ENCODE data around the gene RPS17. TPM values are rescaled to one million over a fixed set of nuclear protein-coding genes. Genes with fewer than 3 reads are reported as not detected.

The RPS17 gene
- polyA plus RNA-seq, 1 donor (not counting 4 experiments of a cell fraction or from before 2014, with no cell fraction given) = 4,320 TPM

DNA sequence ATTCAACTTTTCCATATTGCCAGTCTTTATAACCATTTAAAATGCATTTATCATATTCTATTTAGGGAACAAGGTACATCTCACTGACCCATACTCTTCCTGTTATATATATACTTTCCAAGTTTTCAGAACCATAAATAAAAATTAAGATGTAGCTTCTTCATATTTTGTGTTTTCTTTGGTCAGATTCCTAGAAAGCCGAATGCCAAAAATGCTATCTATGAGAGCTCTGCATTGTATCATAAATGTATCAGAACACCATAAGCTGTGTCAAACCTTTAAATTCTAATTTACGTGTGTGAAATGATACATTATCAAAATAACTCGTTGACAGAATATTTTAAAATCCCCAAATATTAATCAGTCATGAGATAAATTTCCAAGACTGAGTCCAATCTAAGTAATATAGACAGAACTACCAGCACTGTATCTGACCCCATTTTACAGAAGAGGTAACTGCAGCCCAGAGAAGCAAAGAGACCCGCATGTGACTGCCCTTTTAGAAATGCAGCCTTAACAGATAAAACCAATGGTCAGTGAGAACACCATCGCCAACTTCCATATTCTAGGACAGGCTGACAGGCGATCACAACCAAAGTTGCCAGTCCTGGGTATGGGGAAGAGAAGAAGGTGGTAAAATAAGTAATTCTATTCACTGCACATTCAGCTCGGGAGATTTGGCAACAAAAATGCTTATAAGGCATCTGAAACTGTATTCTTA is 16.2 kb upstream of the RPS17 start:
- no peak for FAIRE-seq

DNA sequence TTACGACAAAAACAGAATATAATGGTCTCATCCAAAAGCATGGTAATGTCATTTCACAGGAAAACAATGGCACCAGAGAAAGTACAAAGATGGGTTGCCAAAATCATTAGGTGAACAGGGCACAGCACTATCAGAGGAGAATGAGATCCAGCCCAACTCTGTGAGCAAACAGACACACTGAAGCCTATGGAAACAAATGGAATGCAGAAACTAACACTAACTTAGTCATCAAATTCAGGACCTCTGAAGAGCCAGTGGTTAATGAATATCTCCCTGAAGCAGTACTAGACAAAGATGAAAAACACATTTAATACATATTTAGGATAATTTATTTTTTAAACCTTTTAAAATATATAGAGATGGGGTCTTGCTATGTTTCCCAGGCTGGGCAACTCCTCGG is 14.6 kb upstream of the RPS17 start:
- FAIRE-seq (peak; percentile 20), DNase-seq (ENCODE audit: low read depth, low spot score) (no peak)
- Histone ChIP-seq H3K9me3 (ENCODE audit: control insufficient read depth, low read depth, low read length) (no peaks in the 10 kb centered on the region), H2AFZ (ENCODE audit: control insufficient read depth, low read length) (no peak overlapping the region), H3K9ac (ENCODE audit: control insufficient read depth, extremely low read depth, insufficient read depth, low read length) (no peak overlapping the region), H3K9me1 (ENCODE audit: control insufficient read depth, extremely low read depth, insufficient read depth, low read length) (no peaks in the 10 kb centered on the region), H3K4me1 (ENCODE audit: control insufficient read depth, extremely low read depth, insufficient read depth, low read length) (peaks cover 19% of the 10 kb centered on the region), H3K4me2 (ENCODE audit: control insufficient read depth, extremely low read depth, insufficient read depth, low read depth, low read length) (no peak overlapping the region), H3K27me3 (ENCODE audit: control insufficient read depth, extremely low read depth, insufficient read depth, low read length) (peaks cover 3% of the 10 kb centered on the region), H3K4me3 (ENCODE audit: control insufficient read depth in 2 of 3, extremely low read depth in 1 of 3, insufficient read depth in 2 of 3, low read depth in 1 of 3, low read length in 3 of 3) (no peak overlapping the region), H3K27ac (ENCODE audit: control insufficient read depth, insufficient read depth, low read length) (no peak overlapping the region), H4K20me1 (ENCODE audit: control insufficient read depth, extremely low read depth, insufficient read depth, low read length) (no peaks in the 10 kb centered on the region), H3K36me3 (ENCODE audit: control insufficient read depth in 2 of 2, extremely low read depth in 1 of 2, insufficient read depth in 2 of 2, low read length in 2 of 2) (no peaks in the 10 kb centered on the region), H3K79me2 (ENCODE audit: control insufficient read depth, insufficient read depth, low read length) (no peaks in the 10 kb centered on the region)
- TF ChIP-seq, protein P1, sequence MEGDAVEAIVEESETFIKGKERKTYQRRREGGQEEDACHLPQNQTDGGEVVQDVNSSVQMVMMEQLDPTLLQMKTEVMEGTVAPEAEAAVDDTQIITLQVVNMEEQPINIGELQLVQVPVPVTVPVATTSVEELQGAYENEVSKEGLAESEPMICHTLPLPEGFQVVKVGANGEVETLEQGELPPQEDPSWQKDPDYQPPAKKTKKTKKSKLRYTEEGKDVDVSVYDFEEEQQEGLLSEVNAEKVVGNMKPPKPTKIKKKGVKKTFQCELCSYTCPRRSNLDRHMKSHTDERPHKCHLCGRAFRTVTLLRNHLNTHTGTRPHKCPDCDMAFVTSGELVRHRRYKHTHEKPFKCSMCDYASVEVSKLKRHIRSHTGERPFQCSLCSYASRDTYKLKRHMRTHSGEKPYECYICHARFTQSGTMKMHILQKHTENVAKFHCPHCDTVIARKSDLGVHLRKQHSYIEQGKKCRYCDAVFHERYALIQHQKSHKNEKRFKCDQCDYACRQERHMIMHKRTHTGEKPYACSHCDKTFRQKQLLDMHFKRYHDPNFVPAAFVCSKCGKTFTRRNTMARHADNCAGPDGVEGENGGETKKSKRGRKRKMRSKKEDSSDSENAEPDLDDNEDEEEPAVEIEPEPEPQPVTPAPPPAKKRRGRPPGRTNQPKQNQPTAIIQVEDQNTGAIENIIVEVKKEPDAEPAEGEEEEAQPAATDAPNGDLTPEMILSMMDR (optimal IDR thresholded peaks at IDR 0.05 in 1 of 3, IDR thresholded peaks at IDR 0.05 in 1 of 3, conservative IDR thresholded peaks at IDR 0.05 in 1 of 3; ENCODE audit: extremely low read depth in 1 of 3, insufficient read depth in 2 of 3, low read length in 3 of 3) = no peak
- dilution Hi-C loops (cut with MboI; ENCODE audit: extremely low pct_ligation_motif_present, low sequenced_read_pairs) = no loop called here

More for the DNA sequence above, 16.2 kb upstream of the RPS17 start:
- dilution Hi-C loops (cut with MboI; ENCODE audit: extremely low pct_ligation_motif_present, low sequenced_read_pairs) = no loop called here
- H2AFZ ChIP-seq (ENCODE audit: control insufficient read depth, low read length) = no peak overlapping the region
- no peaks in the 10 kb centered on the region for H4K20me1 ChIP-seq (ENCODE audit: control insufficient read depth, extremely low read depth, insufficient read depth, low read length)
- no peaks in the 10 kb centered on the region for H3K9me3 ChIP-seq (ENCODE audit: control insufficient read depth, low read depth, low read length)
- no peaks in the 10 kb centered on the region for H3K79me2 ChIP-seq (ENCODE audit: control insufficient read depth, insufficient read depth, low read length)
- no peak overlapping the region for H3K9ac ChIP-seq (ENCODE audit: control insufficient read depth, extremely low read depth, insufficient read depth, low read length)
- no peak for TF ChIP-seq EZH2 (IDR thresholded peaks at IDR 0.05; ENCODE audit: low read length)
- TF ChIP-seq, protein P1 (optimal IDR thresholded peaks at IDR 0.05 in 1 of 3, IDR thresholded peaks at IDR 0.05 in 1 of 3, conservative IDR thresholded peaks at IDR 0.05 in 1 of 3; ENCODE audit: extremely low read depth in 1 of 3, insufficient read depth in 2 of 3, low read length in 3 of 3) = no peak
- no peak overlapping the region for H3K27ac ChIP-seq (ENCODE audit: control insufficient read depth, insufficient read depth, low read length)
- no peaks in the 10 kb centered on the region for H3K36me3 ChIP-seq (ENCODE audit: control insufficient read depth in 2 of 2, extremely low read depth in 1 of 2, insufficient read depth in 2 of 2, low read length in 2 of 2)
- H3K27me3 ChIP-seq (ENCODE audit: control insufficient read depth, extremely low read depth, insufficient read depth, low read length) = peaks cover 3% of the 10 kb centered on the region
- no peak for DNase-seq (ENCODE audit: low read depth, low spot score)
- no peak overlapping the region for H3K4me2 ChIP-seq (ENCODE audit: control insufficient read depth, extremely low read depth, insufficient read depth, low read depth, low read length)
- H3K4me3 ChIP-seq (ENCODE audit: control insufficient read depth in 2 of 3, extremely low read depth in 1 of 3, insufficient read depth in 2 of 3, low read depth in 1 of 3, low read length in 3 of 3) = no peak overlapping the region
- peaks cover 12% of the 10 kb centered on the region for H3K4me1 ChIP-seq (ENCODE audit: control insufficient read depth, extremely low read depth, insufficient read depth, low read length)
- H3K9me1 ChIP-seq (ENCODE audit: control insufficient read depth, extremely low read depth, insufficient read depth, low read length) = no peaks in the 10 kb centered on the region
